Gastroesophageal sphincter (tissue), 4 donors: ENCODE measurements around the gene MYEF2. TPM values are rescaled to one million over a fixed set of nuclear protein-coding genes. Genes with fewer than 3 reads are reported as not detected.

Experiments used
- ATAC-seq: fragments of 150-250 bp; one replicate; pipeline ENCODE4 v1.9.1; 2016; ENCODE audit warnings: mild to moderate bottlenecking, moderate library complexity
- H3K27ac ChIP-seq, 4 donors: fragments of 200-600 bp; sonication (generic) in 3 of 4; 1 replicate in 3 of 4; 2 replicates in 1 of 4; pipeline ENCODE4 v1.5.1; 2016 to 2019
- H3K27me3 ChIP-seq: fragments of 200-600 bp; sonication (generic); one replicate; pipeline ENCODE4 v1.5.1; 2019
- H3K36me3 ChIP-seq, 2 donors: fragments of 200-600 bp; sonication (generic); one replicate each; pipeline ENCODE4 v1.5.1; 2019; ENCODE audit warnings: control low read depth in 1 of 2
- H3K4me1 ChIP-seq, 3 donors: fragments of 200-600 bp; sonication (generic); 1 replicate in 2 of 3; 2 replicates in 1 of 3; pipeline ENCODE4 v1.5.1; 2016 to 2019; ENCODE audit warnings: control low read depth in 2 of 3
- H3K4me3 ChIP-seq, 2 donors: fragments of 200-600 bp; sonication (generic); one replicate each; pipeline ENCODE4 v1.5.1; 2019; ENCODE audit warnings: mild to moderate bottlenecking in 1 of 2, moderate library complexity in 1 of 2
- H3K9me3 ChIP-seq, 3 donors: fragments of 200-600 bp; sonication (generic); one replicate each; pipeline ENCODE4 v1.5.1; 2017 to 2019; ENCODE audit warnings: control low read depth in 2 of 3
- EP300 ChIP-seq: sonication (generic); formaldehyde crosslinking; IDR thresholded peaks from one replicate; pipeline ENCODE4 v1.6.1; 2017; ENCODE audit warnings: antibody characterized with exemption, mild to moderate bottlenecking
- POLR2A ChIP-seq, 2 donors: fragments of 450-650 bp; IDR thresholded peaks; one replicate each; pipeline ENCODE4 v1.6.1; 2017; ENCODE audit warnings: antibody characterized with exemption in 2 of 2, mild to moderate bottlenecking in 2 of 2, moderate library complexity in 1 of 2
- POLR2AphosphoS5 ChIP-seq: sonication (generic); formaldehyde crosslinking; IDR thresholded peaks from one replicate; pipeline ENCODE4 v1.6.1; 2017; ENCODE audit warnings: antibody characterized with exemption
- WGBS, 2 donors: methylation state at CpG; one replicate each; pipeline ENCODE4 v1.1.5; 2018; ENCODE audit warnings: low coverage in 1 of 2; 5-methylcytosine and 5-hydroxymethylcytosine counted together
- total RNA-seq, 4 donors: library from RNA; depleted of rRNA; stranded (reverse); fragments of >200 nt; gene quantifications; one replicate each; pipeline ENCODE4 v1.1.0, GENCODE V29; 2016
- TF ChIP-seq, protein P1 (sequence below), 4 experiments: fragments of 200-600 bp in 2 of 4; fragments of 450-650 bp in 2 of 4; sonication (generic) in 1 of 4; IDR thresholded peaks; one replicate each; pipeline ENCODE4 v1.5.1; 2017 to 2019; ENCODE audit warnings: antibody characterized with exemption in 4 of 4, mild to moderate bottlenecking in 2 of 4, moderate library complexity in 2 of 4

The MYEF2 gene
- total RNA-seq, 4 donors from 2014 or later = 19.3 to 94.2 (median 40.1) TPM

DNA sequence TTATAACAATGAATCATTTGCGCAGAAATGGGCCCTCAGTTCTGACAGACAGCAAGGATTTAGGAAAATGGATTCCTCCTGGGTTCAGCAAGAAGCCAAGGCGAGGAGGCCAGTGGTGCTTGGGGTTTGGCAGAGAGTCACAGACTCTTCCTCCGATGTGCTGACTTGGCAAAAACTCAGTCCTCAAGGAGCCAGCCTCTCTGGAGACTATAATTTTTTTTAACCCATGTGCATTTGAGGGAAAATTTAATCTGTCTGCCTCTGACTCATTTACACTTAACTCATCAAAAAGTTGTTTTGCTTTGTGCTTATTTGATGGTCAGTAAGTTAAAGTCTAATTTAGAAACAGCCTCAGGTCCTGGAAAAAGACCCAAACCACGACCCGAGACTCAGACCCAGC, 91.5 kb downstream of the MYEF2 start:
- TF ChIP-seq POLR2A (IDR thresholded peaks at IDR 0.05) (no peak), POLR2AphosphoS5 (no peak), EP300 (no peak)
- TF ChIP-seq, protein P1, sequence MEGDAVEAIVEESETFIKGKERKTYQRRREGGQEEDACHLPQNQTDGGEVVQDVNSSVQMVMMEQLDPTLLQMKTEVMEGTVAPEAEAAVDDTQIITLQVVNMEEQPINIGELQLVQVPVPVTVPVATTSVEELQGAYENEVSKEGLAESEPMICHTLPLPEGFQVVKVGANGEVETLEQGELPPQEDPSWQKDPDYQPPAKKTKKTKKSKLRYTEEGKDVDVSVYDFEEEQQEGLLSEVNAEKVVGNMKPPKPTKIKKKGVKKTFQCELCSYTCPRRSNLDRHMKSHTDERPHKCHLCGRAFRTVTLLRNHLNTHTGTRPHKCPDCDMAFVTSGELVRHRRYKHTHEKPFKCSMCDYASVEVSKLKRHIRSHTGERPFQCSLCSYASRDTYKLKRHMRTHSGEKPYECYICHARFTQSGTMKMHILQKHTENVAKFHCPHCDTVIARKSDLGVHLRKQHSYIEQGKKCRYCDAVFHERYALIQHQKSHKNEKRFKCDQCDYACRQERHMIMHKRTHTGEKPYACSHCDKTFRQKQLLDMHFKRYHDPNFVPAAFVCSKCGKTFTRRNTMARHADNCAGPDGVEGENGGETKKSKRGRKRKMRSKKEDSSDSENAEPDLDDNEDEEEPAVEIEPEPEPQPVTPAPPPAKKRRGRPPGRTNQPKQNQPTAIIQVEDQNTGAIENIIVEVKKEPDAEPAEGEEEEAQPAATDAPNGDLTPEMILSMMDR (IDR thresholded peaks at IDR 0.05) = no peak
- Histone ChIP-seq H3K4me1 (peaks cover 0 to 11% (median 0%) of the 10 kb centered on the region in 3 donors), H3K27ac (no peak overlapping the region), H3K27me3 (no peaks in the 10 kb centered on the region), H3K9me3 (no peaks in the 10 kb centered on the region), H3K4me3 (no peak overlapping the region), H3K36me3 (no peaks in the 10 kb centered on the region)
- ATAC-seq = no peak
- 23 to 47% methylated on average over 4 to 5 of the region's 5 CpGs for WGBS, 2 donors

GRCh38 chr15:48086133-48086532, 92.0 kb downstream of the MYEF2 start:
- 50 to 52% methylated on average over 4 to 5 of the region's 5 CpGs for WGBS, 2 donors
- no peak overlapping the region for H3K4me3 ChIP-seq
- TF ChIP-seq, protein P1 (IDR thresholded peaks at IDR 0.05) = no peak
- no peak for TF ChIP-seq POLR2A (IDR thresholded peaks at IDR 0.05)
- TF ChIP-seq EP300 = no peak
- no peak for TF ChIP-seq POLR2AphosphoS5
- H3K9me3 ChIP-seq = no peaks in the 10 kb centered on the region
- H3K36me3 ChIP-seq = no peaks in the 10 kb centered on the region
- ATAC-seq = no peak
- peaks cover 0 to 11% (median 0%) of the 10 kb centered on the region in 3 donors for H3K4me1 ChIP-seq
- no peak overlapping the region for H3K27ac ChIP-seq
- no peaks in the 10 kb centered on the region for H3K27me3 ChIP-seq

- no peak for ATAC-seq
- TF ChIP-seq POLR2AphosphoS5 (no peak), POLR2A (IDR thresholded peaks at IDR 0.05) (no peak), EP300 (no peak)
- TF ChIP-seq, protein P1 (IDR thresholded peaks at IDR 0.05) = no peak
Observed at GRCh38 chr15:48085591-48085930, 92.5 kb downstream of the MYEF2 start.

DNA sequence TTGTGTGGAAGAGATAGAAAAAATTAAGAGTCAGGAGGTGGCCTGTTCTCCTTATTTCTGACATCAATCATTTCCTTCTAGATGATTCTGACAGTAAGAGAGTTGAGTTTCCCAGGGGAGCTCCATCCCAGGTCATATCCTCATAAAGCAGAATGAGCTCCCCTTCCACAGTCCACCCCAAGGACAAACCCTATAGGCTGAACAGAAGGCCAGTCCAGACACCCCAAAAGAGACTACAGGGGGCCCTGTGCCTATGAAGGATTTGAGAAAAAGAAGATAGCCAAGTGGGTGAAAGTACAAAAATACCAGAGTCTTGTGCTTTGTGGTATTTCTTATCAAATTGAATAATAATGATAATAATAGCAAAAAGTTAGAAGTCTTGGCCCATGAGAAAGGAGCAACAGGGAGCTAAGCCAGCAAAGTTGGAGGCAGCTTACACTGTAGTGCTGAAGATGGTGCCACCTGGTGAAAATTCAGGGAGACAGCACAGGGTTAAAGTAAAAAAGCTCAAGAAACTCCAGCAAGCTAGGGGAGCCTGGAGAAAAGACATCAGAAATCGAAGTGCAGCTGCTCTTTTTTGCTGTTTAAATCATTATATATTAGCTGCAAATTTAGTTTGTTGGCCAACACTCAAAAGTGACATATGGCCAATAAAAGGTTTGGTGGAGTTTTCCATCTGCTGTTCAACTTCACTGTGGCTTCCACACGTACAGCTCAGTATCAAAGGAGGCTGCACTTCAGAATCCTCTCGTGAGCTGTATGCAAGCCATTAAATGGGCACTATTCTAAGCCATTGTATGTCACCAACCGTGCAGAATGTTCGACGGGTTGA, 93.1 kb downstream of the MYEF2 start:
- H3K36me3 ChIP-seq = no peaks in the 10 kb centered on the region
- ATAC-seq = no peak
- peaks cover 0 to 11% (median 0%) of the 10 kb centered on the region in 3 donors for H3K4me1 ChIP-seq
- TF ChIP-seq, protein P1 (IDR thresholded peaks at IDR 0.05) = peak in 2 of 4 experiments; percentile 12 to 36
- TF ChIP-seq EP300 = no peak
- no peak for TF ChIP-seq POLR2AphosphoS5
- H3K9me3 ChIP-seq = no peaks in the 10 kb centered on the region
- WGBS, 2 donors = 36 to 68% methylated on average over 1 to 6 of the region's 6 CpGs
- no peak overlapping the region for H3K27ac ChIP-seq
- no peak overlapping the region for H3K4me3 ChIP-seq
- H3K27me3 ChIP-seq = no peaks in the 10 kb centered on the region

More at GRCh38 chr15:48085591-48085930, 92.5 kb downstream of the MYEF2 start:
- Histone ChIP-seq H3K9me3 (no peaks in the 10 kb centered on the region), H3K4me1 (peaks cover 0 to 11% (median 0%) of the 10 kb centered on the region in 3 donors), H3K4me3 (no peak overlapping the region), H3K27me3 (no peaks in the 10 kb centered on the region), H3K36me3 (no peaks in the 10 kb centered on the region), H3K27ac (no peak overlapping the region)
- WGBS, 2 donors = 79 to 87% methylated on average over 5 to 6 of the region's 6 CpGs

Other genes starting within 250 kb of the MYEF2 start
- not detected for gene SLC24A5, start 57.3 kb downstream of the MYEF2 start, total RNA-seq
- not detected for gene CTXN2, start 13.4 kb upstream of the MYEF2 start, total RNA-seq
- gene SLC12A1, start 28.0 kb upstream of the MYEF2 start, total RNA-seq = not detected
- gene DUT, start 153.1 kb upstream of the MYEF2 start, total RNA-seq = 100 to 1,000 TPM in 1 of 4 donors, 10 to 100 TPM in 3; 76.2 to 155 (median 80.9) TPM